Right lung (tissue), 10 donors: ENCODE results near the gene MUC13. TPM values are rescaled to one million over a fixed set of nuclear protein-coding genes. Genes with fewer than 3 reads are reported as not detected.
"Not testable (repeated sequence)": the region's sequence is repeated elsewhere in the genome, so short reads cannot be mapped to it uniquely, and the experiment has no call there.

Experiments
- DNase-seq, 2 donors: peaks; one replicate each; pipeline ENCODE4 v3.0.0-alpha.2; 2013
- long read RNA-seq, 8 donors: transcript quantifications; one replicate each; lab custom pipeline, GENCODE V29; 2026
- polyA plus RNA-seq, 5 donors: library from polyadenylated mRNA; unstranded; fragments of 120-200 nt; gene quantifications; one replicate each; pipeline versions ENCODE4 v1.2.1 to v1.2.3, GENCODE V29; 2013; ENCODE audit warnings: inconsistent platforms in 1 of 5, low replicate concordance in 1 of 5; ENCODE audit not compliant: insufficient read length in 5 of 5, insufficient read depth in 1 of 5

MUC13 gene
- polyA plus RNA-seq, result under 1 TPM in 2 of 5 donors, not detected in 3; 0.09 to 0.44 TPM
- long read RNA-seq, donor 1, partial matches to known transcripts, result 0 of 2 reads
- long read RNA-seq, donor 1, other reads (novel, unspliced or antisense), result 0 of 2 reads
- long read RNA-seq, donor 2, result 0 reads
- long read RNA-seq, donor 3, result 0 reads
- long read RNA-seq, donor 4, result 0 reads
- long read RNA-seq, donor 5, result 0 reads
- long read RNA-seq, donor 6, partial matches to known transcripts, result 0 of 1 reads
- long read RNA-seq, donor 6, other reads (novel, unspliced or antisense), result 0 of 1 reads
- long read RNA-seq, donor 7, result 0 reads
- long read RNA-seq, donor 8, result 0 reads

DNA sequence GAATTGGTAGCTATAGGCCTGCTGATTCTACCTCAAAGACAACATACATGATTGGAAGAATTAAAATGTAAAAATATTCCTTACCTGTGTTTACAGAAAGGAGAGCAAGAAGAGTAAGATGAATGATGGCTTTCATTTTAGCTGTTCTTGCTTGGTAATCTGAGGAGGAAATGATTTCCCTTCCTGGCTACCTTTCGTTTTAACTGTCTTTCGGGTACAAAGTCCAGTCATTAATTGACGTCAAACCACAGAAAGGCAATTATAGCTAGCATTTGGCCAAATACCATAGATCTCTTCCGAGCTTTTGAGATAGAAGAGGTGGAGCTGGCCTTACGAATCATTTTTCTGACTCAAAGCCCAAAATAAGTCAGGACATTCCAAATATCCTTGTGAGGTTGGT is at the start of gene MUC13:
Gene MUC13, minus strand, starts transcription at position 175 of the 400 bp plus-strand sequence. Its CDS starts 39 bp downstream, at position 136.
- no peak for DNase-seq

DNA sequence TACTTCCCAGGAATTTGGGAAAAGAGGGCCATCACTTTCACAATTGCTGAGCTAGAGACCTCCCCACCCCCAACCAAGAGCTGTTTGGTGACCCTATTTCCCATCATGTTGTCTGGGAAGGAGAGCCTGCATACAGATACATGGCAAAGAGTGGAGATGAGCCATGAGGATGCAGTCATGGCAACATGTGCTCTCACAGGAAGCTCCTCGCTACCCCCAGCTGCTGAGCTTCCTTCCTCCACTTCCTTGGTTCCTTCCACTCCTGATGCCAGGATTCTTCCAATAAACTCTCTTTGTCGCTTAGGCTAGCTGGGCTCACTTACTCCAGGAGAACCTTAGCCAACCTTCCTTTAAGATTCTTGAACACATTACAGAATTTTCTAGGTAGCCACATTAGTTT is 48.3 kb upstream of the MUC13 start:
- DNase-seq, result no peak

GRCh38 chr3:124981472-124981871 is 46.9 kb upstream of the MUC13 start:
- peak in 1 of 2 donors; percentile 23 for DNase-seq

GRCh38 chr3:124978627-124979026 is 44.1 kb upstream of the MUC13 start:
- no peak for DNase-seq

DNA sequence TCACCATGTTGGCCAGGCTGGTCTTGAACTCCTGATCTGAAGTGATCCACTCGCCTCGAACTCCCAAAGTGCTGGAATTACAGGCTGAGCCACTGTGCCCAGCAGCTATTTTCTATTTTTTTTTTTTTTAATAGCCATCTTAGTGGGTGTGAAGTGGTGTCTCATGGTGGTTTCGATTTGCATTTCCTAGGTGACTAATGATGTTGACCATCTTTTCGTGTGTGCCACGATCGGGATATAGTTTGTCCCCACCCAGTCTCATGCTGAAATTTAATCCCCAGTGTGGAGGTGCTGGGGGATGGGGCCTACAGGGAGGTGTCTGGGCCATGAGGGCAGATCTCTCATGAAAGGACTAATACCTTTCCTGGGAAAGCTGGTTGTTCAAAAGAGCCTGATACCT is 41.8 kb upstream of the MUC13 start:
- DNase-seq, result no peak

DNA sequence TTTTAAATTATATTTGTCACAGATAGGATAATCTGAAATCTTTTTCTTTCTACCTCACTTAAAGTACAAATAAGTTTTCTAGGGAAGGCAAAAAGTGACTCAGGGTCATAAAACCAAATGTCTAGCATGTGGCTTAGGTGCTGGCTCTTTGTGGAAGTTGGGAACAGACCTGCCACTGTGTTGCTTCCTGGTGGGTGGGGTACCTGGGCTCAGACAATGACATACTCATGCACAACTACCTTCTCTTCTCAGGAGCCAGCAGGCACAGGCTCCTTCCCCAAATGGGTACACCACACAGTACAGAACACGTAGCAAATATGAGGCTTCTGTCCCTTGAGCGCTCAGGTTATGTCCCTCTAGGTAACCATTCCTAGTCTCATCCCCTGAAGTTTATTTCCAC is 40.1 kb upstream of the MUC13 start:
- no peak for DNase-seq

GRCh38 chr3:124973290-124973689 is 38.7 kb upstream of the MUC13 start:
- no peak for DNase-seq

DNA sequence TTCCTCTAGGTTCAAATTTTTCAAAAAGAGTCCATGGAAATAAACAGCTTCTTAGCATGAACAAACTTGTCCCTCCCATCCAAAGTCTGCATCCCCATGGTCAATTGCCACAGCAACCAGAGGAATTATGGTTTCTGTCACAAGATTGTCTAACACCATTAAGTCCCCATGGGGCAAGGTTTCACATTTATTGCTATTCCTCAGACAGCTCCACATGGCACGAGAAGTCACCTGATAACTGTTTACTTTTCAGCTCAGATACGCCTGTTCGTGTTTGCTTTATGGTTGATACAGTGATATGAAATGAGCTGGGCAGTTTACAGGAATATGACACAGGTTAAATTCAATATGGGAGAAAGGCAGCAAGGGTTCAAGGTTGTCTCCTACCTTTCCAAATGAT is 37.9 kb upstream of the MUC13 start:
- no peak for DNase-seq

DNA sequence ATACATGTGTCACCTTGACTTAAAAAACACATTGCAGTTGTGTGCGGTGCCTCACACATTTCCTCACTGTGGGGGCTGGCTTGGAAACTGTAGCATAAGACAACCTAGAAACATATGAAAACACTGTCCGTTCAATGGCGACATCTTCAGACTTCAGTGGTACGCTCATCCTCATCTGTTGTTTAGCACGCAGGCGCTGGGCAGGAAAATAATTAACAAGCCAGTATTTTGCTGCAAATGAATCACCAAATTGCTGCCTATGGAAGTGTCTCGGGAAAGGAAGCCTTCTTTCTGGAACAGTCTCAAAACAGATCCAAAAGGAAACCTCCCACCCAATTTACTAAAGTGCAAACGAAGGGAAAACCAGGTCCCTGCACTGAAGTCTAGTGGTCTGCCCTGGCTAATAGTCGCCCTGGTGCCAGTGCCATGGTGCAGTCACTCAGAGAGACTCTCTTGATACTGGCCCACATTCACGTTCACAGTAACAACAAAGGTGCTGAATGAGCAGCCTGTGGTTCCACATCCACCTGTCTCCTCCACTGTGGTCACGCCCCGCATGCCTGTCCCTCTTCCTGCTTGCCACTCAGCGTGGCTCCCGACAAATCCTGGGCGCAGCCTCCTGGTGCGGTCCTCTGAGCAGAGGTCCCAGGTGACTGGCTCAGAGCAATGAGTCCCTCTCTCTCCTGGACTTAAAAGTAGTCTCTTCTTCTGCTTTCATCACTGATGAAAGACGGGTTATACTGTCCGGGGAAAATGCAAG is 35.6 kb upstream of the MUC13 start:
- no peak for DNase-seq

DNA sequence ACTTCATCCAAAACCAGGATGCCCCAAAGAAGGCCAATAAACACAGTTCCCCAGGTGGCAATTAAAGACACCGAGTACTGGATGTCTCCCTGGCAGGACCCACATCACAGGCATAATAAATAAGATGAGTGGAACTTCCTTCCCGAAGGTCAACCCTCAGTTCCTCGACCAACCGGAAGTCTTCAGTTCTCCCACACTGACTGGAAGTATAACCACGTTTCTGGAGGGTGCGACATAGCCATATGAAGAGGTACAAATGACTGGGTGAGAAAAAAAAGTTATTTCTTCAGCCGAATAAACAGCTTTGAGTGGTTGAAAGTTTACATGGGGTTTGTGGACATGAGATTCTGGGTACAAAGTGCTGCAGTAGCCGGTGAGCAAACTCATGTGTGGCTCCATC is 34.6 kb upstream of the MUC13 start:
- DNase-seq, result no peak

DNA sequence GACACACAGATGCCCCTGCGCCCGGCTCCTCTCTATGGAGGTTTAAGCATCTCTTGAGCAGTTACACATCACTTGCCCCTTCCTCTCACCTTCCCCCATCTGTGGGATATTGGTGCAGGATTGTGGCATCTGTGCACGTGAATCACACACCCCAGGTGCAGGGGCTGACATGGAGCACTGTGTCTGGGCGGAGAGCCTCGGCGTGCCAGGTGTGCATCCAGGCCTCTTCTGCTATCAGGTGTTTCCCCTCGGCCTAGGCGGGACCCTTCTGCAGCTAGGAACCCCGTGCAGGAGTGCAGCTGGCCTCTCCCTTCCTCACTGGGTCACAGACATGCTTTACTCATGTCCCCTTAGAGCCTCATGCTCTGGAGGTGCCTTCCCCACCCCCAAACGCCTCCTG is 33.4 kb upstream of the MUC13 start:
- no peak for DNase-seq

DNA sequence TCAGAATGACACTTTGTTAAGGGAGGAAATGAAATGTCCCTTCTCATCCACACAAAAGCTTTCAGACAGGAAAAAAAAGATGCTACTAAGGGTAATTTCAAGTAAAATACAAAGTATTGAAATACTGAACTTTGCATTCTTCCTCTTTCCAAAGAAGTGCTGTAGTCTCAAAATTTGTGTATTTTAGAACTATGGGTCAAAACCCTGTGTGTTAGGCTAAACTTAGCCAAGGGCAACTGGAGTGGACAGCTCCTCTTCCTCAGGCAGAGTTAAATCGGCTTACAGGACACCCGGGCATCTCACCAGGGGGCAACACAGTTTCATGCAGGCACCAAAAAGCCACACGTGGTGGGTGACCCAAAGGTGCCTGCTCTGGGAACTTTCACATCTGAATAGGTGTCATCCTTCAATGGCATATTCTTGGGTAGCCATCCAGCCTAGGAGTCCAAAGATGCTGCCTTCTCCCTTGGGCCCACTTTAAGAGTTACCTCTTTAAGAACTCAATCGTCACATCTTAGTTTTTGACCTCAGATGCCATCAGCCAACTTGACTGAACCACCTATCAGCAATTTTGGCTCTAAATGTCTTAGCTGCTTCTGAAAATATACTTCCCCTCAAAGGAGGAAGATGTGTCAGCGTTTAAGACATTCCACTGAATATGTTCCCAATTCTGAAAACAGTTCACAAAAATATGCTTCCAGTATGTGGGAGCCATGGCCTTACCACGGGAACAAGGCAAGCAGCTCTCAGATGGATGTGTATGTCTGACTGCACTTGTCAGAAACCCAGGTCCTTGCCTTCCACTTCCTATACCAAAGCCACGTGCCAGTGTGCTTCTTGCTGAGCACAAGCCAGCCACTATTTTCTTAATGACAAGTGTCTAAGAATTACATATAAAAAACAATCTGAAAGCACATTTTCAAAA is 32.2 kb upstream of the MUC13 start:
- no peak for DNase-seq

- DNase-seq, result no peak
These were observed 30.9 kb upstream of the MUC13 start for GRCh38 chr3:124965413-124965812.

DNA sequence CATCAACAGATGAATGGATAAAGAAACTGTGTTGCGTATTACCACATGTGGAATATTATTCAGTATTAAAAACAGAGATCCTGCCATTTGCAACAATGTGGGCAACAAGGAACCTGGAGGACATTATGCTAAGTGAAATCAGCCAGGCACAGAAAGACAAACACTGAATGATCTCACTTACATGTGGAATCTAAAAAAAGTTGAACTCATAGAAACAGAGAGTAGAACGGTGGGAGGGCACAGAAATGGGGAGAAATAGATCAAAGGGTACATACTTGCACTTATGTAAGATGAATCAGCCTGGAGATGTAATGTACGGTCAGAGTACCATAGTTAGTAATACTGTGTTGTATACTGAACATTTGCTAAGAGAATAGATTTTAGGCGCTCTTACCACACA is 29.8 kb upstream of the MUC13 start:
- no peak for DNase-seq

DNA sequence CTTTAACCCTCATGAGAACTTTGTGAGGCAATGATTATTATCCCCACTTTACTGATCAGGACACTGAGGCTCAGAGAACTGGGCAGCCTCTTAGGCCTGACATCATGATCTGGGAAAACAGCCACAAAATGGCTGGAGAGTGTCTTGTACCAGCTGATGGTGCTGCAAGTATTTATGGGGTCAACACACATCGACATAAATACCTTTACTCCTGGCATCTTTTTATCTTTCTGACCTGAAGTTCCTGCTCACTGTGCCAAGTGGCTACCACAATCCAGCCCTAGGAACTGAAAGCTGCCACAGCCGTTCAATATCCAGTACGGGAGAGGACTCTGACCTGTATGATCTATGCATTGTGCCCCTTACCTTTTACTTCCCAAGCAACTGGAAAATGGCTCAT is 29.2 kb upstream of the MUC13 start:
- no peak for DNase-seq

DNA sequence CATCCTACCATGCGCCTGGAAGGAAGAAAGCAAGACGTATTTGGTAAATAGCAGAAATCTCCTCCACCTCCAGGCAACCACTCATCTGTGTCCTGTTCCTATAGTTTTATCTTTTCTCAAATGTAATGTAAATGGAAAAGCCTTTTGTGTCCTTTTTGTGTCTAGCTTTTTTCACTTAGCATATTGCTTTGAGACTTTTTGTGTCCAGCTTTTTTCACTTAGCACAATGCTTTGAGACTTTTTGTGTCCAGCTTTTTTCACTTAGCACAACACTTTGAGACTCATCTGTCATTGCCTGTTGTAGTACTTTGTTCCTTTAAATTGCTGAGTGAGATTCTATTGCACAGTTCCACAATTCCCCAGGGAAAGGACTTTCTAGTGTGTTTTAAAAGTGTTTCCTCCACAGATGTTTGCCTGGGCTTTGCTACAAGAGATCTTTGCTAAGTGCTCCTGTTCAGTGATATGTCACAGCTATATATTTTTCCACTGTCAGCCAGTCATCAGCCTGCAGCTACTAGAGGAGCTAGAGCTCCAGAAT is 27.9 kb upstream of the MUC13 start:
- DNase-seq, result no peak

GRCh38 chr3:124960698-124961097 is 26.1 kb upstream of the MUC13 start:
- DNase-seq, result no peak

DNA sequence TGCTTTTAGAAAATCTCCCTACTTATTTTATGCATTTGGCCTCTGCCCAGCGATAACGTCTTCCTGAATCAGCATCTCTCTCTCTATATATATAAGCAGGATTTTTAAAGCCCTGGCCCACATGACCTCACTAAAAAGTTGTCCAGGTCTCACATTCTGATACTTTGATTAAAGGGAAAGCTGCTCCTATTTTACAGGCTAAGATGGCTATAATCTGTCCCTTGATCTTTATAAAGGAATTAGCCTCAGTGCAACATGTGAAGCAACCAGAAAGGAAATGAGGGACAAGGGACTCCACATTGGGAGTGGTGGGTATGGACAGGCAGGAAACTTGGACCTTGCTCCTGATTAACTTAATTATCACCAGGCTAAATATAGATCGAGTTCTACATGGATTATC is 25.6 kb upstream of the MUC13 start:
- no peak for DNase-seq

DNA sequence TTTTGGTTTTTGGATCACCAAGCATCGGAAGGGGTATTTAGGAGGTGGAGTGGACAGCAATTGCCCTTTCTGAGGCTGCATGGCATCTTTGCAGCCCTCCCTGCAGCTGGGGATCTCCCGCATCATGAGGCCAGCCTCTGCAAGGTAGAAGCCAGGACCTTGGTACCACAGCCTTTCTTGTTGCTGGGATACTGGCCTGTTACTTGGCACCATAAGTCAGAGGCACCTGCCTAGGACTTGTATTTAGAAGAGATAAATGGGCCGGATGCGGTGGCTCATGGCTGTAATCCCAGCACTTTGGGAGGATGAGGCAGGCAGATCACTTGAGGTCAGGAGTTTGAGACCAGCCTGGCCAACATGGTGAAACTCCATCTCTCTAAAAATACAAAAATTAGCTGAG is 23.4 kb upstream of the MUC13 start:
- DNase-seq, result not testable (repeated sequence)

GRCh38 chr3:124952282-124952855 is 17.8 kb upstream of the MUC13 start:
- DNase-seq, result peak in 1 of 2 donors; percentile 8

GRCh38 chr3:124951511-124952281 is 17.1 kb upstream of the MUC13 start:
- DNase-seq, result no peak
